Ovary (tissue), 3 donors: ENCODE measurements around the gene COQ9.

ENCODE experiments used
- EP300 ChIP-seq: sonication (generic); formaldehyde crosslinking; IDR thresholded peaks from one replicate; pipeline ENCODE4 v1.6.1; 2017; ENCODE audit warnings: antibody characterized with exemption
- POLR2A ChIP-seq: fragments of 450-650 bp; IDR thresholded peaks from one replicate; pipeline ENCODE4 v1.6.1; 2017; ENCODE audit warnings: antibody characterized with exemption, mild to moderate bottlenecking, moderate library complexity
- TF ChIP-seq, protein P1 (sequence below), 3 donors: fragments of 450-650 bp in 2 of 3; fragments of 200-600 bp in 1 of 3; IDR thresholded peaks; one replicate each; pipeline versions ENCODE4 v1.5.1 to v1.8.0; 2016 to 2022; ENCODE audit warnings: antibody characterized with exemption in 3 of 3, mild to moderate bottlenecking in 1 of 3
- donor health status: DM: no; HTN: no; CAD: no.

DNA sequence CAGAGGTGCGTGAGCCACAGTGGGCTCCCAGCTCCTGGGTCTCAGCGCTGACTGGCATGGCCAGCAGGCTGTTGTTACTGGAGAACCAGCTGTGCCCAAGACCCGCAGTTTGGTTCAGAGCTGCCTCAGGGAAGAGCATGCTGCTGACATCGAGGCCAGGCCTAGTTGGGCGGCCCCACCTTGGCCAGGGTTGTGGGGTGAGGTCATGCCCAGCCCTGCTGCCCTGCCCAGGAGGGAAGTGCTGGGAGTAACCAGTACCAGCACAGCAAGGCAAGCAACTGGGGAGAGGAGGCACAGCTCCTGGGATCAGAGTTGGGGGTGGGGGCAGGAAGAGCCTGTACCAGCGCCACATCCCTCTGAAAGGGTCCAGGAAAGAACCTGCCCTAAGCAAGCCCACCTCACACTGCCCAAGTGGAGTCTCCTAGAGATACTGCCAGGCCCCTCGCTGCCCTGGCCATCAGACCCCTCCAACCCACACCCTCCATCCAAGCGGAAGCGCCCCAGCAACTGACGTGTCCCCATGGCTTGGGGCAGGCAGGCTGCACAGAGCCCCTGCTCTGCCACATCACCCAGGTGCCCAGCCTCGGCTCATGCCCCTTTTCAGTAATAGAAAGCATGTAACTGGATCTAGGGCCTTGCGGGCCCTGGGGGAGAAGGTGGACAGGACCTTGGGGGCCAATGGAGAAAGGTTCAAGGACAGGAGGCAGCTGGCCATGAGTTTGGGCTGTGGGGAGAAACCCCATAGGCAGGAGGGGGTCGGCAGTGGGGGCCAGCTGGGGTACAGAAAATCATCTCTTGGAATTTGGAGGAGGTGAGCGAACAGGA is 38.0 kb downstream of the COQ9 start:
- TF ChIP-seq, protein P1, sequence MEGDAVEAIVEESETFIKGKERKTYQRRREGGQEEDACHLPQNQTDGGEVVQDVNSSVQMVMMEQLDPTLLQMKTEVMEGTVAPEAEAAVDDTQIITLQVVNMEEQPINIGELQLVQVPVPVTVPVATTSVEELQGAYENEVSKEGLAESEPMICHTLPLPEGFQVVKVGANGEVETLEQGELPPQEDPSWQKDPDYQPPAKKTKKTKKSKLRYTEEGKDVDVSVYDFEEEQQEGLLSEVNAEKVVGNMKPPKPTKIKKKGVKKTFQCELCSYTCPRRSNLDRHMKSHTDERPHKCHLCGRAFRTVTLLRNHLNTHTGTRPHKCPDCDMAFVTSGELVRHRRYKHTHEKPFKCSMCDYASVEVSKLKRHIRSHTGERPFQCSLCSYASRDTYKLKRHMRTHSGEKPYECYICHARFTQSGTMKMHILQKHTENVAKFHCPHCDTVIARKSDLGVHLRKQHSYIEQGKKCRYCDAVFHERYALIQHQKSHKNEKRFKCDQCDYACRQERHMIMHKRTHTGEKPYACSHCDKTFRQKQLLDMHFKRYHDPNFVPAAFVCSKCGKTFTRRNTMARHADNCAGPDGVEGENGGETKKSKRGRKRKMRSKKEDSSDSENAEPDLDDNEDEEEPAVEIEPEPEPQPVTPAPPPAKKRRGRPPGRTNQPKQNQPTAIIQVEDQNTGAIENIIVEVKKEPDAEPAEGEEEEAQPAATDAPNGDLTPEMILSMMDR (IDR thresholded peaks at IDR 0.05): no peak
- TF ChIP-seq POLR2A (no peak), EP300 (no peak)
